HepG2 (cell line): ENCODE measurements around the gene MST1. TPM values are rescaled to one million over a fixed set of nuclear protein-coding genes. Genes with fewer than 3 reads are reported as not detected.

Experiments
- BCL6 ChIP-seq: IDR thresholded peaks from 2 replicates; pipeline ENCODE4 v1.6.1; 2016; ENCODE audit warnings: missing genetic modification reagents, missing compliant biosample characterization
- CCAR2 ChIP-seq: fragments of 200-400 bp; formaldehyde crosslinking; optimal IDR thresholded peaks from 2 replicates; pipeline ENCODE3; 2018; ENCODE audit warnings: low read depth, mild to moderate bottlenecking, low read length, moderate library complexity
- CCDC6 ChIP-seq: sonication (generic); formaldehyde crosslinking; IDR thresholded peaks from 2 replicates; pipeline ENCODE4 v1.8.1; 2022; ENCODE audit warnings: mild to moderate bottlenecking, missing genetic modification reagents, moderate library complexity
- EP300 ChIP-seq, 3 experiments: sonication (generic) in 1 of 3; formaldehyde crosslinking in 1 of 3; IDR thresholded peaks; 2 replicates each; pipeline versions ENCODE4 v1.5.1 to v1.6.1; 2011 to 2020; ENCODE audit warnings: low read depth in 2 of 3, low read length in 2 of 3, borderline replicate concordance in 1 of 3, improper control_type of control experiment in 1 of 3, mild to moderate bottlenecking in 1 of 3, missing genetic modification reagents in 1 of 3, moderate library complexity in 1 of 3
- MAF1 ChIP-seq: sonication (generic); formaldehyde crosslinking; IDR thresholded peaks from 2 replicates; pipeline ENCODE4 v1.5.0; 2020; ENCODE audit warnings: missing genetic modification reagents, borderline replicate concordance
- NBN ChIP-seq: fragments of 450-650 bp; conservative IDR thresholded peaks from 2 replicates; pipeline ENCODE4 v1.6.1; 2017
- SOX13 ChIP-seq, 3 experiments: fragments of 450-650 bp in 1 of 3; sonication (generic) in 1 of 3; formaldehyde crosslinking in 1 of 3; IDR thresholded peaks in 2 of 3; conservative IDR thresholded peaks in 1 of 3; 2 replicates each; pipeline versions ENCODE4 v1.5.0 to v1.6.1; 2016 to 2020; ENCODE audit warnings: antibody characterized with exemption in 1 of 3, mild to moderate bottlenecking in 1 of 3, missing compliant biosample characterization in 1 of 3, missing genetic modification reagents in 1 of 3, moderate library complexity in 1 of 3
- TAF15 ChIP-seq: fragments of 200-400 bp; formaldehyde crosslinking; IDR thresholded peaks from one replicate; pipeline ENCODE4 v1.6.1; 2018; ENCODE audit warnings: mild to moderate bottlenecking, low read depth, low read length; ENCODE audit not compliant: poor library complexity, severe bottlenecking
- ZFP36L2 ChIP-seq: sonication (generic); formaldehyde crosslinking; IDR thresholded peaks from 2 replicates; pipeline ENCODE4 v1.4.0; 2020; ENCODE audit warnings: missing genetic modification reagents
- ZFP90 ChIP-seq: sonication (generic); formaldehyde crosslinking; IDR thresholded peaks from 2 replicates; pipeline ENCODE4 v1.8.0; 2022; ENCODE audit warnings: missing genetic modification reagents, mild to moderate bottlenecking, inconsistent platforms, borderline replicate concordance
- ZFYVE20 ChIP-seq: sonication (generic); formaldehyde crosslinking; IDR thresholded peaks from 2 replicates; pipeline ENCODE4 v1.8.0; 2023; ENCODE audit warnings: low read depth, mild to moderate bottlenecking, moderate library complexity, missing genetic modification reagents, borderline replicate concordance
- ZNF570 ChIP-seq: sonication (generic); formaldehyde crosslinking; IDR thresholded peaks from 2 replicates; pipeline ENCODE4 v1.4.0; 2020; ENCODE audit warnings: mild to moderate bottlenecking, missing genetic modification reagents, borderline replicate concordance
- ZNF614 ChIP-seq: IDR thresholded peaks from 2 replicates; pipeline ENCODE4 v1.6.1; 2018; ENCODE audit warnings: missing biosample characterization, missing genetic modification reagents, inconsistent platforms, borderline replicate concordance
- ZNF678 ChIP-seq: sonication (generic); formaldehyde crosslinking; IDR thresholded peaks from 2 replicates; pipeline ENCODE4 v1.4.0; 2020; ENCODE audit warnings: mild to moderate bottlenecking, missing genetic modification reagents
- ZNF7 ChIP-seq: IDR thresholded peaks from 2 replicates; pipeline ENCODE4 v1.6.1; 2016; ENCODE audit warnings: missing biosample characterization, missing genetic modification reagents
- ZNF768 ChIP-seq: sonication (generic); formaldehyde crosslinking; IDR thresholded peaks from 2 replicates; pipeline ENCODE4 v1.4.0; 2020; ENCODE audit warnings: missing genetic modification reagents
- ZNF879 ChIP-seq: sonication (generic); formaldehyde crosslinking; IDR thresholded peaks from 2 replicates; pipeline ENCODE4 v1.8.1; 2023; ENCODE audit warnings: missing genetic modification reagents
- polyA plus RNA-seq, 8 experiments: library from polyadenylated mRNA; depleted of rRNA in 3 of 8; stranded (reverse) in 7 of 8; unstranded in 1 of 8; fragments of >200 nt; fragmentation: Illumina TruSeq in 4 of 8; extraction: Trizol in 4 of 8; gene quantifications; 2 replicates each; pipeline versions ENCODE4 v1.2.1 to v1.2.3, GENCODE V29; 2011 to 2016; ENCODE audit warnings: low read depth in 4 of 8, missing spikeins in 1 of 8, mixed read lengths in 1 of 8; ENCODE audit not compliant: insufficient read depth in 1 of 8
- total RNA-seq, 5 experiments: library from RNA; depleted of rRNA; stranded (reverse); fragments of >200 nt; fragmentation: Illumina TruSeq; extraction: Trizol; gene quantifications; 2 replicates each; pipeline ENCODE4 v1.2.3, GENCODE V29; 2016; ENCODE audit warnings: low read depth in 1 of 5
- TF ChIP-seq, protein P1 (sequence below): sonication (generic); formaldehyde crosslinking; IDR thresholded peaks from 2 replicates; pipeline ENCODE4 v1.4.0; 2020; ENCODE audit warnings: mild to moderate bottlenecking, missing genetic modification reagents, borderline replicate concordance
- TF ChIP-seq, protein P2 (sequence below): sonication (generic); formaldehyde crosslinking; IDR thresholded peaks from 2 replicates; pipeline ENCODE4 v1.5.0; 2020; ENCODE audit warnings: missing genetic modification reagents
- TF ChIP-seq, protein P3 (sequence below): IDR thresholded peaks from 2 replicates; pipeline ENCODE4 v1.4.0; 2020; ENCODE audit warnings: mild to moderate bottlenecking, missing genetic modification reagents

Gene MST1
- total and polyA plus RNA-seq, 2 of the 13 experiments (the other 11 are each of a cell fraction or from before 2014, with no cell fraction given): 189 to 452 TPM

DNA sequence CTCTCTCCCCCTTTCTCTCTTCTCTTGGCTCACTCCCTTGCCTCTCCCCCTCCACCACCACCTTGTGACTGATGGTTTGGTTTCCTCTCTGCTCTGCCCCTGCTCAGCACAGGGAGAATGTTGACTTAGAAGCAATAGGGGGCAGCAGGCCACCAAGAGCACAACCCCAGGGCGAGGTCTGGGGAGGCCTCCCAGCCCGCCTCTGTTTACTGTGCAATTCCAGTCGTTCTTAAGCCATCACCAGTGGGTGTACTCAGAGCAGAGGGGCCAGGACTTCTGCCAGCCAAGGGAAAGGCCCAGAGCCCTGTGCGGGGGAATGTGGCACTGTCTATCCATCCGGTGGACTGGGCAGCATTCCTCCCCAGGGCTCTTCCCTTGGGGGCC is 20.9 kb downstream of the MST1 start (continued):
- TF ChIP-seq ZFYVE20 (CRISPR knock-in tag) (no peak), ZNF879 (CRISPR knock-in tag) (no peak), SOX13 (IDR thresholded peaks at IDR 0.05) (no peak), SOX13 (CRISPR knock-in tag; conservative IDR thresholded peaks at IDR 0.05 in 1 of 2, IDR thresholded peaks at IDR 0.05 in 1 of 2) (peak in 1 of 2 experiments; percentile 75; a peak in 2 of 4 replicates), NBN (no peak), CCDC6 (0 out of 2 replicates have a peak, but pooled peaks have one; percentile 57), EP300 (IDR thresholded peaks at IDR 0.05; ENCODE audit: low read depth in 2 of 2, low read length in 2 of 2) (peak in 1 of 2 experiments; percentile 74; a peak in 2 of 4 replicates), EP300 (CRISPR knock-in tag; IDR thresholded peaks at IDR 0.05; ENCODE audit: borderline replicate concordance) (peak; percentile 51; the same call in 1 of the 2 replicates), BCL6 (CRISPR knock-in tag) (peak; percentile 72), TAF15 (no peak), ZNF678 (CRISPR knock-in tag) (no peak), ZNF7 (CRISPR knock-in tag) (no peak), MAF1 (CRISPR knock-in tag) (no peak), ZFP90 (no peak), CCAR2 (no peak), ZNF570 (CRISPR knock-in tag) (no peak), ZNF614 (peak; percentile 54; the same call in 1 of the 2 replicates), ZFP36L2 (CRISPR knock-in tag) (no peak), ZNF768 (CRISPR knock-in tag) (no peak)
- TF ChIP-seq, protein P1, sequence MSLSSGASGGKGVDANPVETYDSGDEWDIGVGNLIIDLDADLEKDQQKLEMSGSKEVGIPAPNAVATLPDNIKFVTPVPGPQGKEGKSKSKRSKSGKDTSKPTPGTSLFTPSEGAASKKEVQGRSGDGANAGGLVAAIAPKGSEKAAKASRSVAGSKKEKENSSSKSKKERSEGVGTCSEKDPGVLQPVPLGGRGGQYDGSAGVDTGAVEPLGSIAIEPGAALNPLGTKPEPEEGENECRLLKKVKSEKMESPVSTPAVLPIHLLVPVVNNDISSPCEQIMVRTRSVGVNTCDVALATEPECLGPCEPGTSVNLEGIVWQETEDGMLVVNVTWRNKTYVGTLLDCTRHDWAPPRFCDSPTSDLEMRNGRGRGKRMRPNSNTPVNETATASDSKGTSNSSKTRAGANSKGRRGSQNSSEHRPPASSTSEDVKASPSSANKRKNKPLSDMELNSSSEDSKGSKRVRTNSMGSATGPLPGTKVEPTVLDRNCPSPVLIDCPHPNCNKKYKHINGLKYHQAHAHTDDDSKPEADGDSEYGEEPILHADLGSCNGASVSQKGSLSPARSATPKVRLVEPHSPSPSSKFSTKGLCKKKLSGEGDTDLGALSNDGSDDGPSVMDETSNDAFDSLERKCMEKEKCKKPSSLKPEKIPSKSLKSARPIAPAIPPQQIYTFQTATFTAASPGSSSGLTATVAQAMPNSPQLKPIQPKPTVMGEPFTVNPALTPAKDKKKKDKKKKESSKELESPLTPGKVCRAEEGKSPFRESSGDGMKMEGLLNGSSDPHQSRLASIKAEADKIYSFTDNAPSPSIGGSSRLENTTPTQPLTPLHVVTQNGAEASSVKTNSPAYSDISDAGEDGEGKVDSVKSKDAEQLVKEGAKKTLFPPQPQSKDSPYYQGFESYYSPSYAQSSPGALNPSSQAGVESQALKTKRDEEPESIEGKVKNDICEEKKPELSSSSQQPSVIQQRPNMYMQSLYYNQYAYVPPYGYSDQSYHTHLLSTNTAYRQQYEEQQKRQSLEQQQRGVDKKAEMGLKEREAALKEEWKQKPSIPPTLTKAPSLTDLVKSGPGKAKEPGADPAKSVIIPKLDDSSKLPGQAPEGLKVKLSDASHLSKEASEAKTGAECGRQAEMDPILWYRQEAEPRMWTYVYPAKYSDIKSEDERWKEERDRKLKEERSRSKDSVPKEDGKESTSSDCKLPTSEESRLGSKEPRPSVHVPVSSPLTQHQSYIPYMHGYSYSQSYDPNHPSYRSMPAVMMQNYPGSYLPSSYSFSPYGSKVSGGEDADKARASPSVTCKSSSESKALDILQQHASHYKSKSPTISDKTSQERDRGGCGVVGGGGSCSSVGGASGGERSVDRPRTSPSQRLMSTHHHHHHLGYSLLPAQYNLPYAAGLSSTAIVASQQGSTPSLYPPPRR (CRISPR knock-in tag): peak; percentile 87; the same call in 1 of the 2 replicates
- TF ChIP-seq, protein P2, sequence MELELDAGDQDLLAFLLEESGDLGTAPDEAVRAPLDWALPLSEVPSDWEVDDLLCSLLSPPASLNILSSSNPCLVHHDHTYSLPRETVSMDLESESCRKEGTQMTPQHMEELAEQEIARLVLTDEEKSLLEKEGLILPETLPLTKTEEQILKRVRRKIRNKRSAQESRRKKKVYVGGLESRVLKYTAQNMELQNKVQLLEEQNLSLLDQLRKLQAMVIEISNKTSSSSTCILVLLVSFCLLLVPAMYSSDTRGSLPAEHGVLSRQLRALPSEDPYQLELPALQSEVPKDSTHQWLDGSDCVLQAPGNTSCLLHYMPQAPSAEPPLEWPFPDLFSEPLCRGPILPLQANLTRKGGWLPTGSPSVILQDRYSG (CRISPR knock-in tag): no peak
- TF ChIP-seq, protein P3, sequence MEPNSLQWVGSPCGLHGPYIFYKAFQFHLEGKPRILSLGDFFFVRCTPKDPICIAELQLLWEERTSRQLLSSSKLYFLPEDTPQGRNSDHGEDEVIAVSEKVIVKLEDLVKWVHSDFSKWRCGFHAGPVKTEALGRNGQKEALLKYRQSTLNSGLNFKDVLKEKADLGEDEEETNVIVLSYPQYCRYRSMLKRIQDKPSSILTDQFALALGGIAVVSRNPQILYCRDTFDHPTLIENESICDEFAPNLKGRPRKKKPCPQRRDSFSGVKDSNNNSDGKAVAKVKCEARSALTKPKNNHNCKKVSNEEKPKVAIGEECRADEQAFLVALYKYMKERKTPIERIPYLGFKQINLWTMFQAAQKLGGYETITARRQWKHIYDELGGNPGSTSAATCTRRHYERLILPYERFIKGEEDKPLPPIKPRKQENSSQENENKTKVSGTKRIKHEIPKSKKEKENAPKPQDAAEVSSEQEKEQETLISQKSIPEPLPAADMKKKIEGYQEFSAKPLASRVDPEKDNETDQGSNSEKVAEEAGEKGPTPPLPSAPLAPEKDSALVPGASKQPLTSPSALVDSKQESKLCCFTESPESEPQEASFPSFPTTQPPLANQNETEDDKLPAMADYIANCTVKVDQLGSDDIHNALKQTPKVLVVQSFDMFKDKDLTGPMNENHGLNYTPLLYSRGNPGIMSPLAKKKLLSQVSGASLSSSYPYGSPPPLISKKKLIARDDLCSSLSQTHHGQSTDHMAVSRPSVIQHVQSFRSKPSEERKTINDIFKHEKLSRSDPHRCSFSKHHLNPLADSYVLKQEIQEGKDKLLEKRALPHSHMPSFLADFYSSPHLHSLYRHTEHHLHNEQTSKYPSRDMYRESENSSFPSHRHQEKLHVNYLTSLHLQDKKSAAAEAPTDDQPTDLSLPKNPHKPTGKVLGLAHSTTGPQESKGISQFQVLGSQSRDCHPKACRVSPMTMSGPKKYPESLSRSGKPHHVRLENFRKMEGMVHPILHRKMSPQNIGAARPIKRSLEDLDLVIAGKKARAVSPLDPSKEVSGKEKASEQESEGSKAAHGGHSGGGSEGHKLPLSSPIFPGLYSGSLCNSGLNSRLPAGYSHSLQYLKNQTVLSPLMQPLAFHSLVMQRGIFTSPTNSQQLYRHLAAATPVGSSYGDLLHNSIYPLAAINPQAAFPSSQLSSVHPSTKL (CRISPR knock-in tag): peak; percentile 90
